Stimulated activated memory B cell treated with anti-CD40 and anti-IgM and Interleukin-4, amounts not matched to agents 10 μg/mL and 1 μg/mL and 100 μg/mL, for 72 hours (primary cell): ENCODE results near the gene NDUFA3.
A peak's percentile ranks its signal among the peaks of the same experiment; 100 is the strongest.

Experiments used
- ATAC-seq: fragments of 150-1000 bp; cut with Tn5 transposase; 2 replicates; pipeline ENCODE4 v1.10.0; 2021
- H3K27ac Mint-ChIP-seq: one replicate; pipeline ENCODE4 v1.8.0; 2022; ENCODE audit warnings: mild to moderate bottlenecking, mixed read lengths
- H3K27me3 Mint-ChIP-seq: one replicate; pipeline ENCODE4 v1.8.0; 2022; ENCODE audit warnings: mixed read lengths
- H3K36me3 Mint-ChIP-seq: one replicate; pipeline ENCODE4 v1.8.0; 2022; ENCODE audit warnings: mixed read lengths
- H3K4me1 Mint-ChIP-seq: one replicate; pipeline ENCODE4 v1.8.0; 2022; ENCODE audit warnings: mixed read lengths
- H3K4me3 Mint-ChIP-seq: one replicate; pipeline ENCODE4 v1.8.0; 2022; ENCODE audit warnings: mild to moderate bottlenecking, moderate library complexity, mixed read lengths
- H3K9me3 Mint-ChIP-seq: one replicate; pipeline ENCODE4 v1.8.0; 2022; ENCODE audit warnings: mixed read lengths

NDUFA3 gene

DNA sequence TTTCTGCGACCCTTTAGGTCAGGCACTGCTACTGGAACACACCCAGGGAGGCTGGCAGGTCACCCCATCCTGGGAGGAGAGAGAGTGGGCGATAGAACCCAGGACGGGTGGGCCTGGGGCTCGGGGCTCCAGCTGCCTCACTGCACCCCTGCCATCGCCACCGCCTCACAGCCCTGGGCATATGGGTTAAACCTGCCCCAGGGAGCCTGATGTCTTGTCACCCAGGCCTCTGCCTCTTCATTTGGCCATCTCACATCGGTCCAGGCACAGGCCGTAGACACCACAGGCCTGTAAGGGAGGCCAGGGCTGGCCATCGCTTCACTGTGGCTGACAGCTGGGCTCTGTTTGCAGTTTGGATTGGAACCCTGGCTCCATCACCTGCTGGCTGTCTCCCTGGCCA, 23.1 kb downstream of the NDUFA3 start:
- H3K36me3 Mint-ChIP-seq = peaks cover 79% of the 10 kb centered on the region
- no peaks in the 10 kb centered on the region for H3K9me3 Mint-ChIP-seq
- H3K27ac Mint-ChIP-seq = no peak overlapping the region
- H3K27me3 Mint-ChIP-seq = no peaks in the 10 kb centered on the region
- H3K4me1 Mint-ChIP-seq = no peaks in the 10 kb centered on the region
- ATAC-seq = no peak
- no peak overlapping the region for H3K4me3 Mint-ChIP-seq

DNA sequence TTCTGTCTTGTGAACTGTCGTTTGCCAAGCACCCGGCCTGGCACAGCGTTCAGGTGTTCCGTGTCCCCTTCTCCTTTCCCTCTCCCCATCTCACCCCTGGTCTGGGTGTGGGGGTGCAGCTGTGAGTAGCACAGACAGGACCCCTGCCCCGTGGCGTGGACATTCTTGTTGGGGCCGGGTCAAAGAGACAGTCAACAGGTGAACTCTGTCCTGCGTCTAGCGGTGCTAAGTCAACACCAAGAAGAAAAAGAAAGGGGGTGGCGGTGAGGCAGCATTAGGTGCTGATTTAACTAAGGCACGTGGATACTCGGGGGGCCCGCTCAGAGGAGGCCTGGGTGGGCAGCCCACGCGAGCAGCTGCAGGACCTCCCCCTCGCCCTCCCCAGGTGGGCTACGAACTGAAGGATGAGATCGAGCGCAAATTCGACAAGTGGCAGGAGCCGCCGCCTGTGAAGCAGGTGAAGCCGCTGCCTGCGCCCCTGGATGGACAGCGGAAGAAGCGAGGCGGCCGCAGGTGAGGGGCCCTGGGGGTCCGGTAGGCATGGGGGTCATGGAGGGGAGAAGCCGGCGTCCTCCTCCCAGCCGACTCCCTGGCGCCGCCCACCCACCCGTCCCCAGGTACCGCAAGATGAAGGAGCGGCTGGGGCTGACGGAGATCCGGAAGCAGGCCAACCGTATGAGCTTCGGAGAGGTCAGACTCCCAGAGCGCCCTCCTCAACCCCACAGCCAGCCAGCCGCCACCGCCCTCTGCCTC, 25.2 kb downstream of the NDUFA3 start:
- Mint-ChIP-seq H3K4me3 (no peak overlapping the region), H3K9me3 (no peaks in the 10 kb centered on the region), H3K4me1 (no peaks in the 10 kb centered on the region), H3K36me3 (peaks cover 68% of the 10 kb centered on the region), H3K27ac (no peak overlapping the region), H3K27me3 (no peaks in the 10 kb centered on the region)
- ATAC-seq = no peak

DNA sequence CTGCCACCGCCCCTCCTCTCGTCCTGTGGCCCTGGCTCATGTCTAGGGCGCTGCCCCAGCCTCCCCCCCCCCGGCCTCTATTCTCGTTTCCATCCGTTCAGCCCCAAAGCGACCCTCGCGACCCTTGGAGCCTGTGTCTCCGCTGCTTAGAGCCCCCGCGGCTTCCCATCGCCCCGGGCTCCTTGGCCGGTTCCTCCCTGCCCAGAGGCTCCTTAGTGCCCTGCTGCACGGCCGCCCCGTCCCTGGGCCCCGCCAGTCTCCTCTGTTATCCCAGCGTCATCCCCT, 25.7 kb downstream of the NDUFA3 start:
- Mint-ChIP-seq H3K4me3 (no peak overlapping the region), H3K27ac (no peak overlapping the region), H3K9me3 (no peaks in the 10 kb centered on the region), H3K4me1 (no peaks in the 10 kb centered on the region), H3K36me3 (peaks cover 63% of the 10 kb centered on the region), H3K27me3 (no peaks in the 10 kb centered on the region)
- no peak for ATAC-seq

DNA sequence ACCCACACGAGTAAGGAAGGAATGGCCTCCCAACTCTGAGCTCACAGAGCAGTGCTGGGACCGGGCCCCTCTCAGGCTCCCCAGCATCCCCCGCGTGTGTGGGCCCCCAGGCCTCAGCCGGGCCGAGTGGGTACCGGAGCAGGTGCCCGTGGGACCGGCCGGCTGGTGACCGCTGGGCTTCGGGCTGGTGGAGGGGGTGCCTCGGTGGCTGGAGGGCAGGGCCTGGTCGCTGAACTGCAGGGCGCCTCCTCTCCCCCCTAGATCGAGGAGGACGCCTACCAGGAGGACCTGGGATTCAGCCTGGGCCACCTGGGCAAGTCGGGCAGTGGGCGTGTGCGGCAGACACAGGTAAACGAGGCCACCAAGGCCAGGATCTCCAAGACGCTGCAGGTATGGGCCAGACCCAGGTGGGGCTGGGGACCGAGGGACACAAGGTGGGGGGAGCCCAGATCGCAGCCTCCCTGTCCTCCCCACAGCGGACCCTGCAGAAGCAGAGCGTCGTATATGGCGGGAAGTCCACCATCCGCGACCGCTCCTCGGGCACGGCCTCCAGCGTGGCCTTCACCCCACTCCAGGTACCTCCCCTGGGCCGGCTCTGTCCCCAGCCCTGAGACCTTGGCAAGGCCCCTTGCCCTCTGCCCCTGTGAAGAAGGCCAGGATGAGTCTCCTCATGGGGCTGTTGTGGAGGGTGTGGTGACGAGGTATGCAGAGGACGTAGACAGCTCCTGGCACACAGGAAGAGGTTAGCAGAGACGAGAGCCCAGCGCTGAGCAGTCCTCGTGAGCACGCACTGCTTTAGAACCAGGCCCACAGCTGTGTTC, 26.4 kb downstream of the NDUFA3 start:
- no peaks in the 10 kb centered on the region for H3K9me3 Mint-ChIP-seq
- H3K27me3 Mint-ChIP-seq = no peaks in the 10 kb centered on the region
- H3K36me3 Mint-ChIP-seq = peaks cover 57% of the 10 kb centered on the region
- peak; percentile 34 for ATAC-seq
- H3K4me1 Mint-ChIP-seq = peaks cover under 1% of the 10 kb centered on the region
- no peak overlapping the region for H3K27ac Mint-ChIP-seq
- H3K4me3 Mint-ChIP-seq = no peak overlapping the region

DNA sequence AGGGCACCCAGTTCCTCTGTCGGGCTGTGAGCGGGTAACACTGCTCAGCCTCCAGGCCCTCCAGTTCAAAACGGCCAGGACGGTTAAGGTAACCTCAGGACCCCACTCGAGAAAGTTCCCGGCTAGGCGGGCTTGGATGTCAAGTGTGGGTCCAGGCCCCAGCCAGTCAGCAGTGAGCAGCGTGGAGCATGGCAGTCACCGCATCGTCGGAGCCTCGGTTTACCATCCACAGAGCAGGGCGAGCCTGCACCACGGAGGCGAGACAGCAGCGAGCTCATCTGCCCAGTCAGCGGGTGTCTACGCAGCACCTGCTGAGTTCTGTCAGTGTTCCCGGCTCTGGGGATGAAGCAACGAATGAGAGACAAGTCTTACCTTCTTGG, 27.0 kb downstream of the NDUFA3 start:
- H3K36me3 Mint-ChIP-seq = peaks cover 57% of the 10 kb centered on the region
- H3K27me3 Mint-ChIP-seq = no peaks in the 10 kb centered on the region

DNA sequence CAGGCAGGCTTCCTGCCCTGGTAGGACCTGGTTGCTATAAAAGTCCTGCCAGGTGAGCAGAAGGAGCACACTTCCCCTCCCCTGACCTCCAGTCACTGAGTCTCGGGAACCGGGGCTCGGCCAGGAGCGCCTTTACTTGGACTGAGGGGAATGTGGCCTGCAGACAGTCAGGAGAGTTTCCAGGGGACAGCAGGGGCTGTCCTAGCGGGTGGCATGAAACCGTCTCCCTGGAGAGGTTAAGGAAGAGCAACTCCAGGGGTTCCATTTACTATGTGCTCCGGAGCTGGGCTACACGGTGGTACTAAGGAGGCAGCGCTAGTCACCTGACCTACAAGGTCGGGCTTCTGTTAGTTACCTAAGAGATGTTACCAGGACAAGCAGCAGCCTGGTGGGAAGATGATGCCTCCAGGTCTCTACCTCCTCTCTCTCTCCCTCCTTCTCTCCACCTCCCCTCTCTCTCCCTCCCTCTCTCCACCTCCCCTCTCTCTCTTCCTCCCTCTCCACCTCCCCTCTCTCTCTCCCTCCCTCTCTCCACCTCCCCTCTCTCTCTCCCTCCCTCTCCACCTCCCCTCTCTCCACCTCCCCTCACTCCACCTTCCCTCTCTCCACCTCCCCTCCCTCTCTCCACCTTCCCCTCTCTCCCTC, 30.8 kb downstream of the NDUFA3 start:
- Mint-ChIP-seq H3K27ac (no peak overlapping the region), H3K4me1 (peaks cover 17% of the 10 kb centered on the region), H3K36me3 (peaks cover 28% of the 10 kb centered on the region), H3K9me3 (no peaks in the 10 kb centered on the region), H3K4me3 (no peak overlapping the region), H3K27me3 (no peaks in the 10 kb centered on the region)
- ATAC-seq = no peak

More for the DNA sequence above, 27.0 kb downstream of the NDUFA3 start:
- Mint-ChIP-seq H3K4me3 (no peak overlapping the region), H3K27ac (no peak overlapping the region), H3K9me3 (no peaks in the 10 kb centered on the region), H3K4me1 (peaks cover 6% of the 10 kb centered on the region)
- no peak for ATAC-seq

DNA sequence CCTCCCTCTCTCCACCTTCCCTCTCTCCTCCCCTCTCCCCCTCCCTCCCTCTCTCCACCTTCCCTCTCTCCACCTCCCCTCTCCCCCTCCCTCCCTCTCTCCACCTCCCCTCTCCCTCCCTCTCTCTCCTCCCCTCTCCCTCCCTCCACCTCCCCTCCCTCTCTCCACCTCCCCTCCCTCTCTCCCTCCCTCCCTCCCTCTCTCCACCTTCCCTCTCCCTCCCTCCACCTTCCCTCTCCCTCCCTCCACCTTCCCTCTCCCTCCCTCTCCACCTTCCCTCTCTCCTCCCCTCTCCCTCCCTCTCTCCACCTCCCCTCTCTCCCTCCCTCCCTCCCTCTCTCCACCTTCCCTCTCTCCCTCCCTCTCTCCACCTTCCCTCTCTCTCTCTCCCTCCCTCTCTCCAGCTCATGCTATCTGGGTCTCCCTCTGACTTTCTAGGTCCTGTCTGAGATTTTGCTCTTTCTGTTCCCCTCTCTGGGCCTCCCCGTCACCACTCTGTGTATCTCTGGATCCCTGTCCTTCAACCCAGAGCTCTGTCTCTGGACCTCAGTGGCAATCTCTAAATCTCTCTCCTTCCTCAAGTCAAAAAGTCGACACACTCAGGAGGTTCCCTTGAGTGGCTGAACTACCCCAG, 31.4 kb downstream of the NDUFA3 start:
- no peaks in the 10 kb centered on the region for H3K9me3 Mint-ChIP-seq
- no peak overlapping the region for H3K4me3 Mint-ChIP-seq
- H3K4me1 Mint-ChIP-seq = peaks cover 23% of the 10 kb centered on the region
- peaks cover 27% of the 10 kb centered on the region for H3K36me3 Mint-ChIP-seq
- H3K27ac Mint-ChIP-seq = peak overlapping the region; percentile 49
- ATAC-seq = no peak
- no peaks in the 10 kb centered on the region for H3K27me3 Mint-ChIP-seq

DNA sequence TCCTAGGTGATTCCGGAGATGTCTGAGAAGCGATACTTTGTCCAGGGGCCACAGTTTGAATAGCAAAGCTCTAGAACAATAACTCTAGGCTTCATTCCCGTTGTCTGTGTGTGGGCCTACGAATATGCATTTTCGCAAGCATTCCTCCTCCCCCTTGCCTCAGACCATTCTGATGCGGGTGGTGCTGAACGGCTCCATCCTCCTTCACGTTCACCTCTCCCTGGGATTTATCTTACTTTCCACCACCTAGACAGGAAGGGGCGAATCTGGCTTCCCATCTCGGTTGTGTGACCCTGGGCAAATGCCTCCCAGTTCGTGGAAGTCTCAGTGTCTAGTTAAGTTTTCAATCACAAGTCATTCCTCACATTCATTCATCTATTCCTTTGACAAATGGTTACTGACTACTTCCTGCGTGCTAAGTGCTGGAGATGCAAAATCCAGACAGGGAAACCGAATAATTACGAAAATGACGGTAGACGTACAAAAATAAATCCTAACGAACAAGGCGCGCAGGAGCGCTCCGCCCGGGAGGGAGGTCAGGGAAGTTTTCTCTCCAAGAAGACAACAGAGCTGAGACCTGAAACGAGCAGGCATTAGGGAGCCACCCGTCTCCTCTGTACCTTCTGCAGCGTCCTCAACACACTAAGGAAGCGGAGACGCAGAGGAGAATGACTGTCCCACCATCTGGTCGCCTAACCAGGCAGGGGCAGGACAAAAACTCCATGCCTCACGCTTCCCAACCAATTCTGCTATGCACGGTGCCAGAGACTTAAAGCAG, 33.6 kb downstream of the NDUFA3 start:
- Mint-ChIP-seq H3K4me3 (peak overlapping the region; percentile 79), H3K27ac (peak overlapping the region; percentile 97), H3K4me1 (peaks cover 43% of the 10 kb centered on the region), H3K9me3 (no peaks in the 10 kb centered on the region), H3K36me3 (peaks cover 26% of the 10 kb centered on the region), H3K27me3 (no peaks in the 10 kb centered on the region)
- no peak for ATAC-seq

DNA sequence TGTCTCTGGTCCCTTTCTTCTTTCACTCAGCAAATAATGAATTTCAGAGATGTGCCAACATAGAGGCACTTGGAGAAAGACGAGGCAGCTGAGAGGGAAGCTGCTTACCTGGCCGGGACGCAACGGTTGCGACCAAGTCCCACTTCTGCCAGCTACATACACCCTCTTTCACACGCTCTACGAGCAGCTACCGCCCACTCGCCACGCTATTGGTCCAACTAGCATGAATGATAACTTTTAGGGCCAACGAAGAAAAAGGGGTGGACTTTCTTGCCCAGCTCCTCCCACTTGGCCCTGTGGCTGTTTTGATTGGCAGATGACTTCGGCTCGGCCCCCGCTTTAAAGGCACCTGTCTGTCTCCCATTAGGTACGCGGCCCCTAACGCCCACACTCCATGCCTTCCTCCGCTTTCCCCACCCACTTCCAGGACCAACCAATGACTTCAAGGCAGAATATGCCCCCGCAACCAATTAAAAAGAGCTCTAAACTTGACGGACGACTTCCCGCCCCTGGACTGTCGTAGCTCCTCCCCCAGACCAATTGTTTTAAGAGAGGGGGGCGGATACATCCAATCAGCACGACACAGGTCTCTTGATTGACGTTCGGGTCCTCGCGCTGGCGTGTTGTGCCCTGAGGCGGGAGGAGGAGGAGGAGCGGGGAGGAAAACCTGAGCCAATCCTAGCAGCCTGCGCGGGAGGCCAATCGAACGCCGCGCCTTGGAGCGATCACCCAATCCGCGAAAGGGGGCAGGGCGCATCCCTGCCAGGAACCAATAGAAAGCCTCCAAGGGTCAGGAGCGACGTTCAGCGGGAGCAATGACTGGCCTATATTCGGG, 34.4 kb downstream of the NDUFA3 start:
- ATAC-seq = peak; percentile 93
- Mint-ChIP-seq H3K27ac (peak overlapping the region; percentile 97), H3K36me3 (peaks cover 25% of the 10 kb centered on the region), H3K27me3 (no peaks in the 10 kb centered on the region), H3K4me3 (peak overlapping the region; percentile 79), H3K9me3 (no peaks in the 10 kb centered on the region), H3K4me1 (peaks cover 49% of the 10 kb centered on the region)

DNA sequence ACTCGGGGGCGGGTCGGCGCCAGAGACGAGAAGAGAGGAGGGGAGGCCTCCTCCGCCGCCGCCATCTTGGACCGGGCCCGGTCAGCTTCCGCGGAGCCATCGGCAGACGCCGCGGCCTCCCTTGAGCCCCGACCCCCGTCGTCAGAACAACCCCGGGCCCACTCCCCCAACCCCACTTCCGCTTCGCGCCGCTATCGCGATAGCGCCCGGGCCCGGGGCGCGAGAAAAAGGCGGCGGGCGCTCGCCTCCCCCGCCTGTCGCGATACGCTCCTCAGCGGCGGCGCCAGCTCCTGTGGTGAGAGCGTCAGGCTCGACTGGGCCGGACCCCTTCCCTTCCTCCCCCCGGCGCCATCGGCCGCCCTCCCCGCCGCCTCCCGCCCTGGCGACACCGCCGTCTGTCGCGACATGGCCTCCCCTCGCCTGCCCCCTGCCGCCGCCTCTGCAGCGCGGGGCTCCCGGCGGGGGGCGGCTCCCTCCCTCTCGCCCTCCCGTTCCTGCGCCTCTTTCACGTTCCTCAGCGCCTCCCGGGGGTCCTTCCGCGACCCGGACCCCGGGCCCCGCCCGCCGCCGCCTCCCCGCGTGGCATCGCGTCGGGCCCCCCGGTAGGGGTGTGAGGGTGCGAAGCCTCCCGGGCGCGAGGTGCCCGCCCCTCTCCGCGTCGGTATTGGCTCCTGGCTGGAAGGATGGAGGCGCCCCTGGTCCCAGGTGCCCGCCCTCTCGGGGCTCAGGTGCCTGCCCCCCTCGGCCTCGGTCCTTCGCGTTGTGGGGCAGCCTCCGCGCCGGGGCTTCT, 35.2 kb downstream of the NDUFA3 start, which contains the start of gene CNOT3:
TSS of gene CNOT3 (plus strand) at position 64 of the 790 bp plus-strand sequence. CDS start 5,217 bp downstream, outside the sequence.
- no peak for ATAC-seq
- Mint-ChIP-seq H3K27me3 (no peaks in the 10 kb centered on the region), H3K9me3 (no peaks in the 10 kb centered on the region), H3K27ac (peak within 1 kb of the TSS; percentile 97), H3K36me3 (peaks cover 32% of the 10 kb centered on the region), H3K4me3 (peak within 1 kb of the TSS; percentile 90), H3K4me1 (peaks cover 51% of the 10 kb centered on the region)

DNA sequence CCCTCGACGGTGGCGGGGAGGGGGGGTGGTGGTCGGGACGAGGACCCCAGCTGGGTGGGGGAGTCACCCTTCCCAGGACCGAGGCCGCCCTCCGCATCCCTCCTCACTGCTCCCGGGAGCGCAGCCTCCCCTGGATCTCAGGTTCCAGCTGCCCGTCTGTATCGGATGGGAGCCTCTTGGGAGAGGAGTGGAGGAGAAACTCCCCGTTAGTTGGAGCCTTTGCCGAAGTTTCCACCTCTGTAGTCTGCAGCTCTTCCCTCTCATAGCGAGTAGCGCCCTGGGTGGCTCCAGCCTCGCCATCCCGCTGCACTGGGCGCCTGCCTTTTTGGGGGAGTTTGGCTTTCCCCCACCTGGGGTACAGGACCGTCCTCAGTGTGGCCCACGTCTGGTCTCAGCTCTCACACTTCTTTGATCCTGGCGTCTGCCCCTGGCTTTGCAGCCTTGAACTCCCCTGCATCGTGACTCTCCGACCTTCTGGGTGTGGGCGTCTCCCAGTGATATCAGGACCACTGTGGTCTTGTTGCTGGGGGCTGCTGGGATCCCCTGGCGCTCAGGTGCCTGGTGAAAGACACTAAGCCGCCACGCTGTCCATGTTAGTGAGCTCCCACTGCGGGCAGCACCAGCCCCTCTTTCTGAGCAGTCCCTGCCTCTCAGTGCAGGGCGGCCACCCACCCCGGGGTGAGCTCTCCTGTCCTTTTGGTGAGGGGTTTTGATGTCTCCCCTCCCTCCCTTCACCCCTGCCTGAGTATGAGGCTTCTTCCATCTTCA, 36.0 kb downstream of the NDUFA3 start:
- no peaks in the 10 kb centered on the region for H3K27me3 Mint-ChIP-seq
- peak overlapping the region; percentile 90 for H3K4me3 Mint-ChIP-seq
- H3K4me1 Mint-ChIP-seq = peaks cover 55% of the 10 kb centered on the region
- peaks cover 40% of the 10 kb centered on the region for H3K36me3 Mint-ChIP-seq
- no peak for ATAC-seq
- peak overlapping the region; percentile 97 for H3K27ac Mint-ChIP-seq
- no peaks in the 10 kb centered on the region for H3K9me3 Mint-ChIP-seq

DNA sequence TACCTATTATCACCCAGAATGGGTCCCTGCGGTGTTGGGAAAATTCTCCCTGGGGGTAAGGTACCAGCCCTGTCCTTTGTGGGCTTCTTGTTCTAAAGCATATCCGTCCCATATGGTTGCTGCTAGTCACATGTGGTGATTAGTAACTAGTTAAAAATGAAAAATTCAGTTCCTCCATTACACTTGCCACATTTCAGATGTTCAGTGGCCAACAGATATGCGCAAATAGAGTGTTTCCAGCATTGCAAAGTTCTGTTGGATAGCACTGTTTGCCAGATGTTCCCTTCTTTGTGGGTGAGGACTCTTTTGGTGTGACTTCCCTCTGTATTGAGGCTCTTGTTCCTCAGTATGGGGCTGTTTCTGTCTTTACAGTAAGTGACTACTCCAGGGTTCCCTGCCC, 38.7 kb downstream of the NDUFA3 start:
- ATAC-seq = no peak
- peaks cover 53% of the 10 kb centered on the region for H3K4me1 Mint-ChIP-seq
- H3K9me3 Mint-ChIP-seq = no peaks in the 10 kb centered on the region
- H3K27me3 Mint-ChIP-seq = no peaks in the 10 kb centered on the region
- H3K36me3 Mint-ChIP-seq = peaks cover 57% of the 10 kb centered on the region
- H3K4me3 Mint-ChIP-seq = no peak overlapping the region
- no peak overlapping the region for H3K27ac Mint-ChIP-seq
